HG03342 (cell line): Measurements from ENCODE around the gene XRCC3.

Experiments
- ATAC-seq: cut with Tn5 transposase; IDR thresholded peaks from one replicate; pipeline ENCODE4 v1.9.1; 2021; ENCODE audit warnings: mild to moderate bottlenecking, moderate library complexity; ENCODE audit not compliant: unreplicated experiment

Gene XRCC3

GRCh38 chr14:103738701-103739451, 23.6 kb upstream of the XRCC3 start:
- ATAC-seq = no peak

- ATAC-seq = no peak
Observed at GRCh38 chr14:103738166-103738565, 22.9 kb upstream of the XRCC3 start.

GRCh38 chr14:103737432-103738045, 22.3 kb upstream of the XRCC3 start:
- no peak for ATAC-seq

- no peak for ATAC-seq
Observed at GRCh38 chr14:103736546-103737431, 21.5 kb upstream of the XRCC3 start.

- no peak for ATAC-seq
Observed at GRCh38 chr14:103735815-103736545, 20.7 kb upstream of the XRCC3 start.

GRCh38 chr14:103735439-103735814, 20.2 kb upstream of the XRCC3 start:
- no peak for ATAC-seq

- ATAC-seq = no peak
Observed at GRCh38 chr14:103735022-103735421, 19.8 kb upstream of the XRCC3 start.

- ATAC-seq = no peak
Observed at GRCh38 chr14:103734081-103734888, 19.0 kb upstream of the XRCC3 start.

- ATAC-seq = no peak
Observed at GRCh38 chr14:103733651-103734050, 18.4 kb upstream of the XRCC3 start.

GRCh38 chr14:103732868-103733620, 17.8 kb upstream of the XRCC3 start:
- no peak for ATAC-seq

GRCh38 chr14:103731916-103732867, 16.9 kb upstream of the XRCC3 start:
- no peak for ATAC-seq

GRCh38 chr14:103731481-103731880, 16.2 kb upstream of the XRCC3 start:
- ATAC-seq = no peak

GRCh38 chr14:103730490-103731035, 15.3 kb upstream of the XRCC3 start:
- ATAC-seq = no peak

- ATAC-seq = no peak
Observed at GRCh38 chr14:103729496-103730448, 14.5 kb upstream of the XRCC3 start.

- no peak for ATAC-seq
Observed at GRCh38 chr14:103728721-103729120, 13.5 kb upstream of the XRCC3 start.

GRCh38 chr14:103728141-103728540, 12.9 kb upstream of the XRCC3 start:
- no peak for ATAC-seq
